HG02870 (cell line): ENCODE measurements around the gene G2E3.
"Not testable (repeated sequence)": the region's sequence is repeated elsewhere in the genome, so short reads cannot be mapped to it uniquely, and the experiment has no call there.

Source experiments
- ATAC-seq: cut with Tn5 transposase; IDR thresholded peaks from one replicate; pipeline ENCODE4 v1.9.1; 2021; ENCODE audit warnings: mild to moderate bottlenecking, moderate library complexity; ENCODE audit not compliant: unreplicated experiment

G2E3 gene

DNA sequence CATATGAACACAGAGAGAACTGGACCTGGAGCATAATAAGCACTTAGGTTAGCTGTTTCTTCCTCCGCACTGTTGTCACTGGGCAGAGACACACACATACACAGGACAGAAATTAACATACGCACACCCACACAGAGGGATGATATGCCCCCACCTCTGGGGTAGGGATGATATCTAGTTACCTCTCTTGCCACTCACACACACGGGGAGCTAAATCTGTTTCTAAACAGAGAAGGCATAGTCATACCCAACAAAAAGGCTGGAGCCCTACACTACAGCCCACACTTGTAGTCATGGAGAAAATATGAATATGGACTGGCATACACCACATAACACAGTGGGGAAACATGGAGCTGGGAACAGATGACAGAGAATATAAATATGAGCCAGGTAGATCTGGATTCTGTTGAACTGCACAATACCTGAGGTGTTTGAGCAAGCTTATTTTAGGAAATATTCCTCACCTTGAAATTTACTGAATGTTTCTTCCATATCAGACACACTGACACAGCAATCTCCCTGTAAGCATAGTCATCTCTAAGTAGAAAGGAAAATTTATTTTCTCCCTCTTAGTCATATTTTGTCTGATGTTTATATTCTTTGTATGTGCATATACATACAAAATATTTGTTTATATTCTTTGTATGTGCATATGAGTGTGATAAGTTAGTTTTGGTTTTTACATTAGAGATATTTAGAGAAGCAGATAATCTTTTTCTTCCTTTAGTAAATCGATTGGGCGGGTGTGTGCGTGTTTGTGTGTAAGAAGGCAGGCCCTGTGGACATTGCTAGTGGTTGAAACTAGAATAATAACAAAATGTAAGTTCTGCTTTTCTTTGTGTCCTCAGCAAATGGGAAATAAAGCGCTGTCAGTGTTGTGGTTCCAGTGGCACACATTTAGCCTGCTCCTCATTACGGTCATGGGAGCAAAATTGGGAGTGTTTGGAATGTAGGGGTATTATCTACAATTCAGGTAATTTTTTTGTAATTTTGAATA, 42.3 kb downstream of the G2E3 start:
- ATAC-seq, result peak; percentile 53

DNA sequence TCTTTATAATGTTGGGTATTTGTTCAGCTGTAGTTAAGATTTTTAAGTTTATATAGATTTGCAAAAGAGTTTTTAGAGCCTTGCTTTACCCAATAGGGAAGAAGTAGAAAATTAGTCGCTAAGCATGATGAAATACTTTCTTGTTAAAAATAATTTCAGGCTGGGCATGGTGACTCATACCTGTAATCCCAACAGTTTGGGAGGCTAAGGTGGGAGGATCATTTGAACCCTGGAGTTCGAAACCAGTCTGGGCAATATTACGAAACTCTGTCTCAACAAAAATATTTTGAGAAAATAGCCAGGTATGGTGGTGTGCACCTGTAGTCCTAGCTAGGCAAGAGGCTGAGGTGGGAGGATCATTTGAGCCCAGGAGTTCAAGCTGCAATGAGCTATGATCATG, 44.4 kb downstream of the G2E3 start:
- no peak for ATAC-seq

DNA sequence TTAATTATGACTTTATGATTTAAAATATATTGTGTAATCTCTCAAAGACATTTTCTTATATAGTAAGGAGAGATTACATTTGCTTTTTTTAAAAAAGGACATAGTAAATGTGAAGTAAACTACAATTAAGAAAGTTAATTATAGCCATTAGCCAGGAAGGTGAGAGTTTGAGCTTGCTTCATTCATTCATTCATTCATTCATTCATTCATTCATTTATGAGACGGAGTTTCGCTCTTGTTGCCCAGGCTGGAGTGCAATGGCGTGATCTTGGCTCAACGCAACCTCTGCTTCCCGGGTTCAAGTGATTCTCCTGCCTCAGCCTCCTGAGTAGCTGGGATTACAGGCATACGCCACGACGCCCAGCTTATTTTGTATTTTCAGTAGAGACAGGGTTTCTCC, 45.7 kb downstream of the G2E3 start:
- ATAC-seq, result not testable (repeated sequence)

DNA sequence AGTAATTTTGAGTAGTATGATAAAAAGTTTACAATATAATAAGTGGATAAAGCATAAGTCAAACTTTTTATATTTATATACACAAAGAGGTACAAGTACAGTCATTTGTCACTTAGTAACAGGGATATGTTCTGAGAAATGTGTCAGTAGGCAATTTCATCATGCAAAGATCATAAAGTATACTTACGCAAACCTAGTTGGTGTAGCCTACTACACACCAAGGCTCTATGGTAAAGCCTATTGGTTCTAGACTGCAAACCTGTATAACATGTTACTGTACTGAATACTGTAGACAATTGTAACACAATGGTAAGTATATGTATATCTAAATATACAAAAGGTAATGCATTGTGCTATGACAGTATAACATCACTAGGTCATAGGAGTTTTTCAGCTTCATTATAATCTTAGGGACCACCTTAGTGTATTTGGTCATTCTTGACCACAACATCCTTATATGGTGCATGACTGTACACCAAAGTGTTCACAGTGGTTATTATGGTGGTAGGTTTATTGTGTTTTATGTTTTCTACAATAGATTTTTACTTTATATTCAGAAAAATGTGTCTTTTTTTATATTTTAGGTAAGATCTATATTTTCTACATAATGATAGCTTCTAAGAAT, 48.3 kb downstream of the G2E3 start:
- ATAC-seq, result no peak

DNA sequence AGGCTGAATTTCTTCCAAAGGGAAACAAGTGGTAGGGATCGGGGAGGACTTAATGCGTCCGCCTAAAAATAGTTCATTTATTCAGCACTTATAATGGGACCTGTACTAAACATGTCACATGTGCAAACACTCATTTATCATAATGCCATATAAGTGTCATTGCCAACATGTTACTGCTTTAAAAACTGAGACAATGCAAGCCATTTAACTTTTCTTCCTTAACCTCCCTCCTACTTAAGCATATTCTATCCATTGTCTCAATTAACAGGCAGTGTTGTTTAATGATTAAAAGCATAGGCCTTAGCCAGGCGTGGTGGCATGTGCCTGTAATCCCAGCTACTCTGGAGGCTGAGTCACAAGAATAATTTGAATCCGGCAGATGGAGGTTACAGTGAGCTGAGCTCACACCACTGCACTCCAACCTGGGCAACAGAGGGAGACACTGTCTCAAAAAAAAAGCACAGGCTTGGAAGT, 49.6 kb downstream of the G2E3 start:
- ATAC-seq, result no peak

DNA sequence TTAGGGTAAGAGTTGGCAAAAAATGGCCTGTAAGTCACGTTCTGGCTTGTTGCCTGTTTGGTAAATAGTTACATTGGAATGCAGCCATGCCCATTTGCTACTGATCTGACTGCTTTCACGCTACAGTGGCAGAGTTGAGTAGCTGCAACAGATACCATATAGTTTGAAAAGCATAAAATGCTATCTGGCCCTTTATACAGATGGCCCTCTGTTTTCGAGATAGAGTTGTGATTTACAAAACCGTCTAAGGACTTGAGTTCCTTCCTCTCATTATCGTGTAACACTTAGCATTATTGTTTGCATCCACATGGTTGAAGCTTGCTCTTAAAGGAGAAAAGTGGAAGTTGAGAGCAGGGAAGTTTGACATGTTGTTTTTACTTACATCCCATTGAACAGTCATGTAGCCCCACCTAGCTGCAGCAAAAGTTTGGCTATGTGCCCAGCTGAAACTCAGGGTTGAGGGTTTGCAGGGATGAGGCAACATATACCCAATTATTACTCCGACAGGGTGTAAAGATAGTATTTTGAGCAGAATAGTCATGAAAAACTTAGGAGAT, 51.9 kb downstream of the G2E3 start:
- no peak for ATAC-seq

DNA sequence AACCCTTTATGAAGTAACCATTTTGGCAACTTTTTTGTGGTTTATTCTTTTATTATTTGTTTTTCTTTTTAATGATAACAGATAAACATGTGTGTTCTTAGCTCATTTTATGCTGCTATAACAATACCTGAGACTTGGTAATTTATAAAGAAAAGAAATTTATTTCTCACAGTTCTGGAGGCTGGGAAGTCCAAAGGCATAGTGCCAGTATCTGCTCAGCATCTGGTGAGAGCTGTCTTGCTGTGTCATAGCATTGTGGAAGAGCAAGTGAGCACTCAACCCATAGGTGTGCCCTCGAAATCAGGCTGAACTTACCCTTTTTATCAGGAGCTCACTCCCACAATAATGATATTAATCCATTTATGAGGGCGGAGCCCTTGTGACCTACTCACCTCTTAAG, 55.2 kb downstream of the G2E3 start:
- no peak for ATAC-seq

DNA sequence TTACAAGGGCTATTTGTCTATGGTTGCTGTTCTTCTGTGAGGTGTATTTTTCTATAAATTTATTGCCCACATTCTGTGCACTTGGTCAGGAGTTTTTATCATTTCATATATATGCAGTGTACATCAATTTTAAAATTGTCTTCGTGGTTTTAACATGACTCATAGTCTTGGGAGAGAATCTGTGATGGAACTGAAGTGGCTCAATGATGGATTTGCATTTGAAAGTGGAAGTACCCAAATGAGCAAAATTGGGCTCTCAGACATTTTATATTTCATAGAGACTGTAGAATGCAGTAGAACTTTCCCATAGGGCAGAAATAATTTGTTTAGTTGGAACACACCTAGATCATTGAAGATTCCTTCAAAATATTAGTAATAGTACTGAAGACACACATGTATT, 61.2 kb downstream of the G2E3 start:
- peak; percentile 37 for ATAC-seq

DNA sequence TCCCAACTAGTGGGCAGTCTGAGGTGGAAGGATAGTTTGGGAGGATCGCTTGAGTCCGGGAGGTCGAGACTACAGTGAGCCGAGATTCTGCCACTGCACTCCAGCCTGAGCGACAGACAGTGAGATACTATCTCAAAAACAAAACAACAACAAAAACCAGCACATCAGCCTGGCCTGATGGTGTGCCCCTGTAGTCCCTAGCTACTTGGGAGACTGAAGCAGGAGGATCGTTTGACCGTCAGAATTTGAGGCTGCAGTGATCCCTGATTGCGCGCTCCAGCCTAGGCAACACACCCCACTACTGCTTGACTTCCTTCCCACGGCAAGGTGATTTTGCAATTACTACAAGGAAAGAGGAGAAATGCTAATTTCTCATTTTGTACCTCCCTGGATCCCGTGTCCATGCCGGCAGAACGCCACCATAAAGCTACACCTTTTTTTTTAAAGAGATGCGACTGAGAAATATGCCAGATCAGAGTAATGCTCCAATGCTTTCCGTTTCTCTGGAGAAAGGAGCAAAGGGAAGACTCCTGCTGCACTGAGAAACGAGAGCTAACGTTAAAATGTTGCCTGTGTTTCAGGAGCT, 62.5 kb downstream of the G2E3 start:
- ATAC-seq, result peak; percentile 24

DNA sequence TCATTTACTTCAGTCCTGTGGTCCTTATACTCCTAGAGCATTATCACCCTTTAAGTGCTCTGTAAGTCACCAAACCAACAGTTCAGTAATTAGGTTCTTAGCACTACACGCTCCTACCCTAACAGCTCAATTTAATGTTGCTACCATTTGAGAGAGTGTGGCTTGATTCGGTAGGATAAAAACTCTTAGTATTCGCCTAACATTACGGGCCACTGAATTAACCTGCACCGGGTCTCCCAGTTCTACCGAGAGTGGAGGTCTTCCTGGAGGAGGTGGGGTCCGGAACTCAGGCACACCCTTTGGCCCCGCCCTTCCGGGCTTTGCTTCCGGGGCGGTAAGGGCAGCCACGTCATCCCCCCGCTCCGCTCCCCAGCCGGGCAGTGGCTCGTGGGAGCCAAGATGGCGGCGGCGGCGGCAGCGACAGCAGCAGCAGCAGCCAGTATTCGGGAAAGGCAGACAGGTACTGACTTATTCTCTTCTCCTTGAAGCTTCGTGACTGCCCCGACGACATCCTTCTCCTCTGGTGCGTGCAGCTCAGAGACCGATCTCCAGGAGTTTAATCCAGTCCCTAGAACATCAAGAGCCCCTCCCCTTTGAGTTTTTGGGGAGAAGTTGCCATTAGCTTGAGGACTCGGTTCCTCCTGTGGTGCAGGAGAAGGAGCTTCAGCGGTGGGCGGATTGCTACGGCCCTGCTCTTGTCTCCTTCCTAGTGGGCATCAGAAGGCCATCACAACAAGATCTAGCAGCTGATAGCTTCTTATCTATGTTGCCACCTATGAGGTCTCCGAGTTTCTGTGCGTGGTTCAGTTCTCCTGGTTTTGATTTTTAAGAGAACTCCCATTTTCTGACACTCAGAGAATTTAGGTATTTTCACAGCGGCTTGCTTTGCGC, 63.2 kb downstream of the G2E3 start, which contains the start of gene SCFD1:
SCFD1 (plus strand) TSS at position 380 of the 891 bp plus-strand sequence; CDS start at position 400, 20 bp downstream.
- ATAC-seq, result peak; percentile 87

DNA sequence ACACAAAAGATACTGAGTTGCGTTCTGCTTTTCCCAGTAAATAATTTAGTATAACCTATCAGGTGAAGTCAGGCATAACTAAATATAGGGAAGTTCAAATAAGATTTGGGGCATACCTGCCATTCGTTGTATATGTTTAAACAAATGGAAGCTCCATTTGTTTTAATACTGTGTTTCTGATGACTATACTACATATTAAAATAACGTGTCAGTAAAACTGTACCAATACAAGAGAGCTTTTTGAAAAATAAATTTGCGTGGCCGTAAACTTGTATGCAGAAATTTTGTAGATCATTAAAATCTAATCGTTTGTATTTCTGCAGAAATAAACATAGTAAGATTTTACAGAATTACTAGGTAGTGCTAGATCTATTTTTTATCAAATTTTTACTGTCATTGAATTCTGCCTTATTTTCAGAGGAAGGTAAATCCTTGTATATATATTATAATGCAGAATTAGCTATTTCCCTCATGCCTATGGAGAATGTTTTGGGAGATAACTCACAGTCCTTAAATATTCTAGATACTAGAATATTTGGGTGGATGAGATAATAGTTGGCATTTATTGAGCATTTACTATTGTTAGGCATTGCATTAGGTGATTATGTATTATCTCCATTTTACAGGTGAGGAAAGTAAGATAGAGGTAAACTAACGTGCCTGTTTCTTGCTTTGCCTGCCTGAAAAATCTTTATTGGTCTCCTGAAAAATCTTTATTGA, 64.6 kb downstream of the G2E3 start:
- no peak for ATAC-seq

DNA sequence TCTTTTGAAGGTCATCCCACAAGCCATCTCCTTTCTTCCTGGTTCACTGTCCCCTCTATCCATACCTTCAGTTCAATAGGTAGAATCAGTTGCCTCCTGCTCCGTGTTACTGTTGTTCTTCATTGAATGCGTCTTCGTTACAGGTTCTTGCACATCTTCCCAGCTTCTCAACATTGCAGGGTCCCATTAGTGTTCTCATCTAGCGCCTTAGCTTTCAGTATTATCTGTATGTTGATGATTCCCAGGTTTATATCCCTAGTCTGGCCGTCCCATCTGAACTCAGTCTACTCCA, 65.1 kb downstream of the G2E3 start:
- ATAC-seq, result no peak

DNA sequence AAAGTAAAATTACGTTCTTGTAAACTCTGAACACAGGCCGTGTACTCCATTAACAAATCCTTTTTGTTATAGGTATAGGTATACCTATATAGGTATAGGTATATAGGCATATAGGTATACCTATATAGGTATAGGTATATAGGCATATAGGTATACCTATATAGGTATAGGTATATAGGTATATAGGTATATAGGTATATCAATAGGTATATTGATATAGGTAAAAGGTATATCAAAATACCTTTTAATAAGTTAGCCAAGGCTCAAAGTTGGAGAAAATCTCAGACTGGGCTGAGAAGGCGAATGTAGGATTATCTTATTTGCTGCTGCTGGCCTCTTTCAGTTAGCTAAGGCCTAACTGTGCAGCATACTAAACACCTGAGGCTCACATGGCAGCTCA, 66.6 kb downstream of the G2E3 start:
- ATAC-seq, result no peak

DNA sequence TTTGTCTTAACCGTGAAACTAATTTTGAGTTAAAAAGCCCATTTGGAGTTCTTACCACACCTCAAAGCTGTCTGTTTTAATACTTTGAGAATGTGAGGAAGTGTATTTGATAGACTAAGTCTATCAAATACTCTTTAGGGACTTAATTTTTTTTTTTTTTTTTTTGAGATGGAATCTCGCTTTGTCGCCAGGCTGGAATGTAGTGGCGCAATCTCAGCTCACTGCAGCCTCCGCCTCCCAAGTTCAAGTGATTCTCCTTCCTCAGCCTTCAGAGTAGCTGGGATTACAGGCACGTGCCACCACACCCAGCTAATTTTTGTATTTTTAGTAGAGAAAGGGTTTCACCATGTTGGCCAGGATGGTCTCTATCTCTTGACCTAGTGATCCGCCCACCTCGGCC, 70.5 kb downstream of the G2E3 start:
- ATAC-seq, result not testable (repeated sequence)

DNA sequence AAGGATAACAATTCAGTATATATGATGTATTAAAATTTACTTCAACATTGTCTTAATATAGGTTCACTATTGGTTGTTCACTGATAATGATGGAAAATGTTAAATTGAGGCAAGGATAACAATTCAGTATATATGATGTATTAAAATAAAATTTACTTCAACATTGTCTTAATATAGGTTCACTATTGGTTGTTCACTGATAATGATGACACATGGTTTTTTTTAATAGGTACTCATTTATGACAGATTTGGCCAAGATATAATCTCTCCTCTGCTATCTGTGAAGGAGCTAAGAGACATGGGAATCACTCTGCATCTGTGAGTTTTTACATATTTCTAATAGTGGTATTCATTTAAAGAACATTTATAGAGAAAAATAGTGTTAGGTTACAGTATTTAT, 71.3 kb downstream of the G2E3 start:
- ATAC-seq, result no peak

DNA sequence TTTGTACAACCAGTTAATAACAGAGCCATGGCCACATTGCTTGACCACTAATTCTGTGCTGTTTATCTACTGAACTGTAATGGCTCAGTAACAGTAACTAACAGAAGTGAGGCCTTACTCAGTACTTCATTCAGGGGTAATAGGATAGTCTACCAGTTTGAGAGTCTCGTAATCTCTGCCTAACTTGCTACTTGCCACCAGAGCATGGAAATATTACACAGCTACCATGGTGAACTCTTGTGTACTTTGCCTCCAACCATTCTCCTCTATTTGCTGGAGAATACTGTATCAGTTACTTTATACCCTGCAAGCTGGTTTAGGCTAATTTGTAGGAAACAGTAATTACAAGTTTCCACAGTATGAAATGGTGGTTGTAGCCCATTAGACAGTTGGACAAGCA, 73.8 kb downstream of the G2E3 start:
- no peak for ATAC-seq

DNA sequence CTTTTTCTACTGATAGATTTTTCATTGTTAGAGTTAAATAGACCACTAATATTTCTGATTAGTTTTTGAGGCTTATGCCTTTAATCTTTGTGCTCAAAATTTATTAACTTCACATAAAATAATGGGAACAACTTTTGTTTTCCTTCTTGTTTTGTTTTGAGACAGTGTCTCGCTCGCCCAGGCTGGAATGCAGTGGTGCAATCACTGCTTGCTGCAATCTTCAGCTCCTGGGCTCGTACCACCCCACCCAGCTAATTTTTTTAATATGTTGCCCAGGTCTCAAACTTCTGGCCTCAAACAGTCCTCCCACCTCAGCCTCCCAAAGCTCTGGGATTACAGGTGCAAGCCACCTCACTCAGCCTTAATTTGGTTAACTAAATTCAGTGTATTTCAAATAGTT, 80.0 kb downstream of the G2E3 start:
- no peak for ATAC-seq

DNA sequence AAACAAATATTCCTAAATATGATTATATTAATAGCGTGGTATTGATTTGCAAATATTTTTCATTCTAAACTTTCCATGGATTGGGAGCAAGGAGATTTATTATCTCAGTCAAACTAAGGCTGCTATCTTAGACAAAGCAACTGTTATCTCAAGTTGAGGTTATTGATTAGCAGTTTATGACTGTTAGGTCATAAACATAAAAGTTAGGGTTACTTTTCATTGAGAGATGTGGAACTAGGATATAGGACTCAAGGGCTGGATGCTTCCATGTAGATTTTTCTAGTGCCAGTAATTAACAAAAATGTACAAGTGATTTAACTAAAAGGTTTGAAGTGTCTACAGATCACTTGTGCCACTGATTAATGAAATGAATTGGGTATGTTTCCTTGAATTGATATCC, 82.2 kb downstream of the G2E3 start:
- no peak for ATAC-seq

DNA sequence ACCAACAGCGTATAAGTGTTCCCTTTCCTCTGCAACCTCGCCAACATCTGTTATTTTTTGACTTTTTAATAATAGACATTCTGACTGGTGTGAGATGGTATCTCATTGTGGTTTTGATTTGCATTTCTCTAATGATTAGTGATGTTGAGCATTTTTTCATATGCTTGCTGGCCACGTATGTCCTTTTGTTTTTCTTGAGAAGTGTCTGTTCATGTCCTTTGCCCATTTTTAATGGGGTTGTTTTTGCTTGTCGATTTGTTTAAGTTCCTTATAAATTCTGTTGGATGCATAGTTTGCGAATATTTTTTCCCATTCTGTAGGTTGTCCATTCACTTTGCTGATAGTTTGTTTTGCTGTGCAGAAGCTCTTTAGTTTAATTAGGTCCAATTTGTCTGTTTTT, 85.5 kb downstream of the G2E3 start:
- ATAC-seq, result not testable (repeated sequence)

DNA sequence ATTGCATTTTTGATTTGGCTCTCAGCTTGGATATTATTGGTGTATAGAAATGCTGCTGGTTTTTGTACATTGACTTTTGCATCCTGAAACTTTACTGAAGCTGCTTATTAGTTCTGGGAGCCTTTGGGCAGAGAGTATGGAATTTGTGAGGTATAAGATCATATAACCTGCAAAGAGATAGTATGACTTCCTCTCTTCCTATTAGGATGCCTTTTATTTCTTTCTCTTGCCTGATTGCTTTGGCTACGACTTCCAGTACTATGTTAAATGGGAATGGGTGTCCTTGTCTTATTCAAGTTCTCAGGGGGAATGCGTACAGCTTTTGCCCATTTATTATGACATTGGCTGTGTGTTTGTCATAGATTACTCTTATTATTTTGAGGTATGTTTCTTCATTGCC, 86.6 kb downstream of the G2E3 start:
- no peak for ATAC-seq
